WTC11 (cell line): ENCODE results near the gene RNF40. TPM values are rescaled to one million over a fixed set of nuclear protein-coding genes. Genes with fewer than 3 reads are reported as not detected.

Experiments
- FOXK1 ChIP-seq: sonication (generic); formaldehyde crosslinking; IDR thresholded peaks from 2 replicates; pipeline ENCODE4 v1.8.0; 2022; ENCODE audit warnings: mild to moderate bottlenecking, moderate library complexity, missing genetic modification reagents
- KAT7 ChIP-seq: sonication (generic); formaldehyde crosslinking; IDR thresholded peaks from 2 replicates; pipeline ENCODE4 v1.8.1; 2023; ENCODE audit warnings: missing genetic modification reagents, mild to moderate bottlenecking, borderline replicate concordance
- MXD4 ChIP-seq: fragments of 250-450 bp; sonication (Bioruptor Pico); IDR thresholded peaks from 2 replicates; pipeline ENCODE4 v1.8.0; 2021; ENCODE audit warnings: mild to moderate bottlenecking, moderate library complexity, borderline replicate concordance
- MYBL2 ChIP-seq: sonication (generic); formaldehyde crosslinking; IDR thresholded peaks from 2 replicates; pipeline ENCODE4 v1.8.1; 2023; ENCODE audit warnings: mild to moderate bottlenecking, moderate library complexity, missing genetic modification reagents
- NFE2L1 ChIP-seq: sonication (generic); formaldehyde crosslinking; IDR thresholded peaks from 2 replicates; pipeline ENCODE4 v1.8.1; 2023; ENCODE audit warnings: missing genetic modification reagents
- NFYB ChIP-seq: sonication (generic); formaldehyde crosslinking; conservative IDR thresholded peaks from 2 replicates; pipeline ENCODE4 v1.8.0; 2022; ENCODE audit warnings: low read depth, missing genetic modification reagents
- PRRX2 ChIP-seq: fragments of 250-450 bp; sonication (Bioruptor Pico); IDR thresholded peaks from 2 replicates; pipeline ENCODE4 v1.8.0; 2021; ENCODE audit warnings: mild to moderate bottlenecking
- TEAD4 ChIP-seq: sonication (generic); formaldehyde crosslinking; IDR thresholded peaks from 2 replicates; pipeline ENCODE4 v1.8.0; 2022; ENCODE audit warnings: mild to moderate bottlenecking, missing genetic modification reagents
- TP53 ChIP-seq: sonication (generic); formaldehyde crosslinking; IDR thresholded peaks from 2 replicates; pipeline ENCODE4 v1.8.1; 2023; ENCODE audit warnings: mild to moderate bottlenecking, missing genetic modification reagents
- total RNA-seq: library from RNA; stranded (reverse); gene quantifications from 3 replicates; pipeline ENCODE4 v1.2.3, GENCODE V29; 2021
- TF ChIP-seq, protein P1 (sequence below): sonication (generic); formaldehyde crosslinking; IDR thresholded peaks from 2 replicates; pipeline ENCODE4 v1.8.1; 2023; ENCODE audit warnings: mild to moderate bottlenecking, missing genetic modification reagents, moderate library complexity
- TF ChIP-seq, protein P2 (sequence below): sonication (generic); formaldehyde crosslinking; conservative IDR thresholded peaks from 2 replicates; pipeline ENCODE4 v1.8.1; 2022; ENCODE audit warnings: mild to moderate bottlenecking, missing genetic modification reagents
- TF ChIP-seq, protein P3 (sequence below): sonication (generic); formaldehyde crosslinking; IDR thresholded peaks from 2 replicates; pipeline ENCODE4 v1.8.0; 2023; ENCODE audit warnings: missing genetic modification reagents, mild to moderate bottlenecking, borderline replicate concordance
- TF ChIP-seq, protein P4 (sequence below): sonication (generic); formaldehyde crosslinking; IDR thresholded peaks from 2 replicates; pipeline ENCODE4 v1.8.0; 2022; ENCODE audit warnings: mild to moderate bottlenecking, missing genetic modification reagents
- TF ChIP-seq, protein P5 (sequence below): sonication (generic); formaldehyde crosslinking; IDR thresholded peaks from 2 replicates; pipeline ENCODE4 v1.8.1; 2023; ENCODE audit warnings: mild to moderate bottlenecking, missing genetic modification reagents
- TF ChIP-seq, protein P6 (sequence below): fragments of 250-450 bp; sonication (Bioruptor Pico); IDR thresholded peaks from 2 replicates; pipeline ENCODE4 v1.9.0; 2021; ENCODE audit warnings: moderate library complexity, mild to moderate bottlenecking, inconsistent platforms, borderline replicate concordance
- TF ChIP-seq, protein P7 (sequence below): sonication (generic); formaldehyde crosslinking; IDR thresholded peaks from 2 replicates; pipeline ENCODE4 v1.8.0; 2022; ENCODE audit warnings: mild to moderate bottlenecking, missing genetic modification reagents
- TF ChIP-seq, protein P8 (sequence below): sonication (generic); formaldehyde crosslinking; IDR thresholded peaks from 2 replicates; pipeline ENCODE4 v1.8.0; 2022; ENCODE audit warnings: mild to moderate bottlenecking, missing genetic modification reagents
- TF ChIP-seq, protein P9 (sequence below): sonication (generic); formaldehyde crosslinking; IDR thresholded peaks from 2 replicates; pipeline ENCODE4 v1.8.0; 2023; ENCODE audit warnings: mild to moderate bottlenecking, missing genetic modification reagents

Gene RNF40
- total RNA-seq, 1 experiment from 2014 or later: 77.1 TPM

DNA sequence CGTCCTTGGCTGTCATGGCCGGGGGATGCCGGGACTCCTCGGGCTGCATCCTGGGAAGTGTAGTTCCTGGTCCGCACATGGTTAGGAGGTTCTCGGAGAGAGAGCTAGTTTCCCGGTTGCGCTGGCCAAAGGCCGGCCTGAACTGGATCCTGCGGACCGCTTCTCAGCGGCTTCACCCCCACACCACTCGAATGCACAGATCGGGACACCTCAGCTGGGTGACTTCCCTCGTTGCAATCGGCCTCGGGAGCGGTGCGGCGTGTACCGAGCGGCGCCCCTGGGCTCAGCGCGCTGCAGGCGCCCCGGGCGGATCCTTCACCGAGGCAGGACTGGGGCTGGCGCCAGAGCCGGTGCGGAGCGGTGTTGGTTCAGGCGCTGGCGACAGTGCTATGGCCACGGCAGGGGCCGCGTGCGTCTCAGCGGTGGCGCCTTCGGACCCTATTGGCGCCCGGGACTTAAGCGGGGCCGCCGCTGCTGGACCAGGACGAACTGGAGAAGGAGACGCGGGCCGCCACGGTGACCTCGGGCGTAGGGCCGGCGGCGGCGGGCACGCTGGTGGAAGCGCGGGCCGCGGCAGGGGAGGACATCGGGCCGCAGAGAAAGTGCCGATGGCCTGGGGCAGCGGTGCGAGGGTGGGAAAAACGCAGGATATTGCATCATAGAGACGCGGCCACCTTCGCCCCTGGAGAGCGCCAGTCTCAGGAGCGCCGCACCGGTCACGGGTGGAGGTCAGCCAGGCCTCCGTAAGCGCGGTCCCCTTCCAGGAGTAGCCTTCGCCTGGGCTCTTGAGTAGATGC, 13.5 kb downstream of the RNF40 start (continued):
- TF ChIP-seq PRRX2 (peak; percentile 92), TEAD4 (peak; percentile 70), NFYB (CRISPR knock-in tag) (no peak), MYBL2 (CRISPR knock-in tag) (peak; percentile 45; the same call in 1 of the 2 replicates), TP53 (no peak), MXD4 (CRISPR knock-in tag) (no peak), KAT7 (no peak; the same call in 1 of the 2 replicates), NFE2L1 (peak; percentile 3; the same call in 1 of the 2 replicates), FOXK1 (CRISPR knock-in tag) (peak; percentile 44)
- TF ChIP-seq, protein P1, sequence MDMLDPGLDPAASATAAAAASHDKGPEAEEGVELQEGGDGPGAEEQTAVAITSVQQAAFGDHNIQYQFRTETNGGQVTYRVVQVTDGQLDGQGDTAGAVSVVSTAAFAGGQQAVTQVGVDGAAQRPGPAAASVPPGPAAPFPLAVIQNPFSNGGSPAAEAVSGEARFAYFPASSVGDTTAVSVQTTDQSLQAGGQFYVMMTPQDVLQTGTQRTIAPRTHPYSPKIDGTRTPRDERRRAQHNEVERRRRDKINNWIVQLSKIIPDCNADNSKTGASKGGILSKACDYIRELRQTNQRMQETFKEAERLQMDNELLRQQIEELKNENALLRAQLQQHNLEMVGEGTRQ (CRISPR knock-in tag): peak; percentile 54
- TF ChIP-seq, protein P2, sequence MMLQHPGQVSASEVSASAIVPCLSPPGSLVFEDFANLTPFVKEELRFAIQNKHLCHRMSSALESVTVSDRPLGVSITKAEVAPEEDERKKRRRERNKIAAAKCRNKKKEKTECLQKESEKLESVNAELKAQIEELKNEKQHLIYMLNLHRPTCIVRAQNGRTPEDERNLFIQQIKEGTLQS (CRISPR knock-in tag): no peak
- TF ChIP-seq, protein P3, sequence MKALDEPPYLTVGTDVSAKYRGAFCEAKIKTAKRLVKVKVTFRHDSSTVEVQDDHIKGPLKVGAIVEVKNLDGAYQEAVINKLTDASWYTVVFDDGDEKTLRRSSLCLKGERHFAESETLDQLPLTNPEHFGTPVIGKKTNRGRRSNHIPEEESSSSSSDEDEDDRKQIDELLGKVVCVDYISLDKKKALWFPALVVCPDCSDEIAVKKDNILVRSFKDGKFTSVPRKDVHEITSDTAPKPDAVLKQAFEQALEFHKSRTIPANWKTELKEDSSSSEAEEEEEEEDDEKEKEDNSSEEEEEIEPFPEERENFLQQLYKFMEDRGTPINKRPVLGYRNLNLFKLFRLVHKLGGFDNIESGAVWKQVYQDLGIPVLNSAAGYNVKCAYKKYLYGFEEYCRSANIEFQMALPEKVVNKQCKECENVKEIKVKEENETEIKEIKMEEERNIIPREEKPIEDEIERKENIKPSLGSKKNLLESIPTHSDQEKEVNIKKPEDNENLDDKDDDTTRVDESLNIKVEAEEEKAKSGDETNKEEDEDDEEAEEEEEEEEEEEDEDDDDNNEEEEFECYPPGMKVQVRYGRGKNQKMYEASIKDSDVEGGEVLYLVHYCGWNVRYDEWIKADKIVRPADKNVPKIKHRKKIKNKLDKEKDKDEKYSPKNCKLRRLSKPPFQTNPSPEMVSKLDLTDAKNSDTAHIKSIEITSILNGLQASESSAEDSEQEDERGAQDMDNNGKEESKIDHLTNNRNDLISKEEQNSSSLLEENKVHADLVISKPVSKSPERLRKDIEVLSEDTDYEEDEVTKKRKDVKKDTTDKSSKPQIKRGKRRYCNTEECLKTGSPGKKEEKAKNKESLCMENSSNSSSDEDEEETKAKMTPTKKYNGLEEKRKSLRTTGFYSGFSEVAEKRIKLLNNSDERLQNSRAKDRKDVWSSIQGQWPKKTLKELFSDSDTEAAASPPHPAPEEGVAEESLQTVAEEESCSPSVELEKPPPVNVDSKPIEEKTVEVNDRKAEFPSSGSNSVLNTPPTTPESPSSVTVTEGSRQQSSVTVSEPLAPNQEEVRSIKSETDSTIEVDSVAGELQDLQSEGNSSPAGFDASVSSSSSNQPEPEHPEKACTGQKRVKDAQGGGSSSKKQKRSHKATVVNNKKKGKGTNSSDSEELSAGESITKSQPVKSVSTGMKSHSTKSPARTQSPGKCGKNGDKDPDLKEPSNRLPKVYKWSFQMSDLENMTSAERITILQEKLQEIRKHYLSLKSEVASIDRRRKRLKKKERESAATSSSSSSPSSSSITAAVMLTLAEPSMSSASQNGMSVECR (CRISPR knock-in tag): peak; percentile 88
- TF ChIP-seq, protein P4, sequence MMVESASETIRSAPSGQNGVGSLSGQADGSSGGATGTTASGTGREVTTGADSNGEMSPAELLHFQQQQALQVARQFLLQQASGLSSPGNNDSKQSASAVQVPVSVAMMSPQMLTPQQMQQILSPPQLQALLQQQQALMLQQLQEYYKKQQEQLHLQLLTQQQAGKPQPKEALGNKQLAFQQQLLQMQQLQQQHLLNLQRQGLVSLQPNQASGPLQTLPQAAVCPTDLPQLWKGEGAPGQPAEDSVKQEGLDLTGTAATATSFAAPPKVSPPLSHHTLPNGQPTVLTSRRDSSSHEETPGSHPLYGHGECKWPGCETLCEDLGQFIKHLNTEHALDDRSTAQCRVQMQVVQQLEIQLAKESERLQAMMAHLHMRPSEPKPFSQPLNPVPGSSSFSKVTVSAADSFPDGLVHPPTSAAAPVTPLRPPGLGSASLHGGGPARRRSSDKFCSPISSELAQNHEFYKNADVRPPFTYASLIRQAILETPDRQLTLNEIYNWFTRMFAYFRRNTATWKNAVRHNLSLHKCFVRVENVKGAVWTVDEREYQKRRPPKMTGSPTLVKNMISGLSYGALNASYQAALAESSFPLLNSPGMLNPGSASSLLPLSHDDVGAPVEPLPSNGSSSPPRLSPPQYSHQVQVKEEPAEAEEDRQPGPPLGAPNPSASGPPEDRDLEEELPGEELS (CRISPR knock-in tag): peak; percentile 26; the same call in 1 of the 2 replicates
- TF ChIP-seq, protein P5, sequence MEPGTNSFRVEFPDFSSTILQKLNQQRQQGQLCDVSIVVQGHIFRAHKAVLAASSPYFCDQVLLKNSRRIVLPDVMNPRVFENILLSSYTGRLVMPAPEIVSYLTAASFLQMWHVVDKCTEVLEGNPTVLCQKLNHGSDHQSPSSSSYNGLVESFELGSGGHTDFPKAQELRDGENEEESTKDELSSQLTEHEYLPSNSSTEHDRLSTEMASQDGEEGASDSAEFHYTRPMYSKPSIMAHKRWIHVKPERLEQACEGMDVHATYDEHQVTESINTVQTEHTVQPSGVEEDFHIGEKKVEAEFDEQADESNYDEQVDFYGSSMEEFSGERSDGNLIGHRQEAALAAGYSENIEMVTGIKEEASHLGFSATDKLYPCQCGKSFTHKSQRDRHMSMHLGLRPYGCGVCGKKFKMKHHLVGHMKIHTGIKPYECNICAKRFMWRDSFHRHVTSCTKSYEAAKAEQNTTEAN (CRISPR knock-in tag): peak; percentile 62; the same call in 1 of the 2 replicates
- TF ChIP-seq, protein P6, sequence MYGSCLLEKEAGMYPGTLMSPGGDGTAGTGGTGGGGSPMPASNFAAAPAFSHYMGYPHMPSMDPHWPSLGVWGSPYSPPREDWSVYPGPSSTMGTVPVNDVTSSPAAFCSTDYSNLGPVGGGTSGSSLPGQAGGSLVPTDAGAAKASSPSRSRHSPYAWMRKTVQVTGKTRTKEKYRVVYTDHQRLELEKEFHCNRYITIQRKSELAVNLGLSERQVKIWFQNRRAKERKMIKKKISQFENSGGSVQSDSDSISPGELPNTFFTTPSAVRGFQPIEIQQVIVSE (CRISPR knock-in tag): no peak
- TF ChIP-seq, protein P7, sequence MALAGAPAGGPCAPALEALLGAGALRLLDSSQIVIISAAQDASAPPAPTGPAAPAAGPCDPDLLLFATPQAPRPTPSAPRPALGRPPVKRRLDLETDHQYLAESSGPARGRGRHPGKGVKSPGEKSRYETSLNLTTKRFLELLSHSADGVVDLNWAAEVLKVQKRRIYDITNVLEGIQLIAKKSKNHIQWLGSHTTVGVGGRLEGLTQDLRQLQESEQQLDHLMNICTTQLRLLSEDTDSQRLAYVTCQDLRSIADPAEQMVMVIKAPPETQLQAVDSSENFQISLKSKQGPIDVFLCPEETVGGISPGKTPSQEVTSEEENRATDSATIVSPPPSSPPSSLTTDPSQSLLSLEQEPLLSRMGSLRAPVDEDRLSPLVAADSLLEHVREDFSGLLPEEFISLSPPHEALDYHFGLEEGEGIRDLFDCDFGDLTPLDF: 0 out of 2 replicates have a peak, but pooled peaks have one; percentile 63
- TF ChIP-seq, protein P8, sequence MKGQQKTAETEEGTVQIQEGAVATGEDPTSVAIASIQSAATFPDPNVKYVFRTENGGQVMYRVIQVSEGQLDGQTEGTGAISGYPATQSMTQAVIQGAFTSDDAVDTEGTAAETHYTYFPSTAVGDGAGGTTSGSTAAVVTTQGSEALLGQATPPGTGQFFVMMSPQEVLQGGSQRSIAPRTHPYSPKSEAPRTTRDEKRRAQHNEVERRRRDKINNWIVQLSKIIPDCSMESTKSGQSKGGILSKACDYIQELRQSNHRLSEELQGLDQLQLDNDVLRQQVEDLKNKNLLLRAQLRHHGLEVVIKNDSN (CRISPR knock-in tag): 0 out of 2 replicates have a peak, but pooled peaks have one; percentile 23
- TF ChIP-seq, protein P9, sequence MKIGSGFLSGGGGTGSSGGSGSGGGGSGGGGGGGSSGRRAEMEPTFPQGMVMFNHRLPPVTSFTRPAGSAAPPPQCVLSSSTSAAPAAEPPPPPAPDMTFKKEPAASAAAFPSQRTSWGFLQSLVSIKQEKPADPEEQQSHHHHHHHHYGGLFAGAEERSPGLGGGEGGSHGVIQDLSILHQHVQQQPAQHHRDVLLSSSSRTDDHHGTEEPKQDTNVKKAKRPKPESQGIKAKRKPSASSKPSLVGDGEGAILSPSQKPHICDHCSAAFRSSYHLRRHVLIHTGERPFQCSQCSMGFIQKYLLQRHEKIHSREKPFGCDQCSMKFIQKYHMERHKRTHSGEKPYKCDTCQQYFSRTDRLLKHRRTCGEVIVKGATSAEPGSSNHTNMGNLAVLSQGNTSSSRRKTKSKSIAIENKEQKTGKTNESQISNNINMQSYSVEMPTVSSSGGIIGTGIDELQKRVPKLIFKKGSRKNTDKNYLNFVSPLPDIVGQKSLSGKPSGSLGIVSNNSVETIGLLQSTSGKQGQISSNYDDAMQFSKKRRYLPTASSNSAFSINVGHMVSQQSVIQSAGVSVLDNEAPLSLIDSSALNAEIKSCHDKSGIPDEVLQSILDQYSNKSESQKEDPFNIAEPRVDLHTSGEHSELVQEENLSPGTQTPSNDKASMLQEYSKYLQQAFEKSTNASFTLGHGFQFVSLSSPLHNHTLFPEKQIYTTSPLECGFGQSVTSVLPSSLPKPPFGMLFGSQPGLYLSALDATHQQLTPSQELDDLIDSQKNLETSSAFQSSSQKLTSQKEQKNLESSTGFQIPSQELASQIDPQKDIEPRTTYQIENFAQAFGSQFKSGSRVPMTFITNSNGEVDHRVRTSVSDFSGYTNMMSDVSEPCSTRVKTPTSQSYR: peak; percentile 67; the same call in 1 of the 2 replicates
